Left colon (tissue), 2 donors: ENCODE data around the gene C6orf136. TPM values are rescaled to one million over a fixed set of nuclear protein-coding genes. Genes with fewer than 3 reads are reported as not detected.

Experiments
- ATAC-seq: fragments of 200-7000 bp; cut with Tn5 transposase; one replicate; pipeline ENCODE4 v1.9.1; 2020; ENCODE audit warnings: mild to moderate bottlenecking, moderate library complexity
- DNase-seq, 2 donors: peaks; one replicate each; pipeline ENCODE4 v3.0.0-alpha.2; 2020
- intact Hi-C, 2 donors: fragments of 100-400 bp; cut with DNase I in 1 of 2; cut with micrococcal nuclease in 1 of 2; formaldehyde crosslinking; loops; one replicate each; pipeline versions ENCODE4 v1.11.2 to v1.14.0; 2022; cut with DNase I, micrococcal nuclease
- long read RNA-seq: library from polyadenylated mRNA; unstranded; transcript quantifications from one replicate; pipeline ENCODE4 v2.0.0, GENCODE V29; 2021
- total RNA-seq, 2 donors: library from RNA; stranded (reverse); fragmentation: NEBNext Ultra II Directional; extraction: Animal tissue kit (Norgen Biotek cat#: 25700); gene quantifications; one replicate each; pipeline ENCODE4 v1.2.1, GENCODE V29; 2021
- donor health status: DM: no; HTN: no; CAD: no.
- donor health status: DM: yes; HTN: yes; CAD: no.

C6orf136 gene
- total RNA-seq: 100 to 1,000 TPM in 1 of 2 donors, 10 to 100 TPM in 1; 78.9 to 101 TPM
- long read RNA-seq, transcript C6orf136-203 (6 exons, 1,402 nt): major isoform, 16 of 60 reads
- long read RNA-seq, partial matches to known transcripts: 37 of 60 reads
- long read RNA-seq, other reads (novel, unspliced or antisense): 5 of 60 reads

DNA sequence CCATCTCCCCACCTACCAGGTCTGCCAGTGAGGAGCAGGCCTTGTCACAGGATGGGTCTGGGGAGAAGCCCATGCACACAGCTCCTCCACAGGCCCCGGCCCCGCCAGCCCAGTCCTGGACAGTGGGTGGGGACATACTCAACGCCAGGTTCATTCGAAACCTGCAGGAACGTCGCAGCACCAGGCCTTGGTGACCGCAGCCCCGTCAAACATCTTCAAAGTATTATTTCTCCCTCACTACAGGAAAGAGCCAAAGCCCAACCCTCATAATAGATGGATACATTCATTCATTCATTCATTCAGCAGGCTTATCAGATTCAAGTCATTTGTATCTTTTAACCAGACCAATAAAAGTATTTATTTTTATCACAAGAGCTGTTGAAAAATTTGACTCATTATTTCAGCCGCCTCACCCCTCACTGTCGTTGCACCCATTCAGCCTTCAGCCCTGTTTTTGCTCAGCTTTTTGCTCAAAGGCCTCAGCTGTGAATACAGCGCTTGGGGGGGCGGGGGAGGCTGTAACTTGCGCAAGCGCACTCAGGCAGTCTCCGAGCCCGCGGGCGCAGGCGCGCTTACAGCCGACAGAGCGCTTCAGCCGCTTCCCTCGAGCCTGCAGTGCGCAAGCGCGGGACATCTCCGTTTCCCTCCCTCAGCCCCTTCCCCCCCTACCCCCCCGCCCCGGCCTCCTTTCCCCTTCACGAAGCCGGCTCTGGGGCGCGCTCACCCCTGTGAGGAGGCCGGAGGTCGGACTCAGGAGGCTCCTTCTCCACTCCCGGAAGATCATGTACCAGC, at the start of gene C6orf136:
TSS of gene C6orf136 (plus strand) at position 684 of the 792 bp plus-strand sequence. CDS start at position 783, 99 bp downstream.
- ATAC-seq (peak; percentile 73), DNase-seq (peak; percentile 95 to 96)
- intact Hi-C loops: no loop called here

DNA sequence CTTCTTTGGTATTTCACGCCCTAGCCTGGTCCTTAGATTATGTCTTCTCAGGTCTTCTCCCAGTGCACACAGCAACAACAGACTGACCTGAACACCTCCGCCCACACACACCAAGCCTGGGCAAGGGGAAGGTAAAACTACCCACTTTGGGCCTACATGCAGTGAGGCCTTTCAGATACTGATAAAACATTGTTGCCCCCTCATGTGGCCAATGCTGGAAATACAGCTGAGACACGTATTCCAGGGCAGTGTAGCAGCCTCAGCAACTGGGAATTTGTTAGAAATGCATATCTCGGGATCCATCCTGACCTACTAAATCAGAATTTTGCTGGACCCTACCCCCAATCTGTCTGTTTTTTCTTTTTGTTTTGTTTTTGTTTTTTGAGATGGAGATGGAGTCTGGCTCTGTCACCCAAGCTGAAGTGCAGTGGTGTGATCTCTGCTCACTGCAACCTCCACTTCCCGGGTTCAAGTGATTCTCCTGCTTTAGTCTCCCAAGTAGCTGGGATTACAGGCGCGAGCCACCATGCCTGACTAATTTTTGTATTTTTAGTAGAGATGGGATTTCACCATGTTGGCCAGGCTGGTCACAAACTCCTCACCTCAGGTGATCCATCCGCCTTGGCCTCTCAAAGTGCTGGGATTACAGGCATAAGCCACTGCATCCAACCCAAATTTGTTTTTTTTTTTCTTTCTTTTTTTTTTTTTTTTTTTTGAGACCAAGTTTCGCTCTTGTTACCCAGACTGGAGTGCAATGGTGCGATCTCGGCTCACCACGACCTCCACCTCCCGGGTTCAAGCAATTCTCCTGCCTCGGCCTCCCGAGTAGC, 49.4 kb upstream of the C6orf136 start:
- intact Hi-C loops: loop anchor here in 1 of 2 donors (10.0 kb wide), 1 partner anchor 123 kb away; no protein-coding TSS in a partner anchor
- ATAC-seq: peak; percentile 74

GRCh38 chr6:30598912-30599624, 47.9 kb upstream of the C6orf136 start:
- DNase-seq (no peak), ATAC-seq (peak; percentile 4)
- intact Hi-C loops: loop anchor here in 1 of 2 donors (10.0 kb wide), 1 partner anchor 124 kb away; no protein-coding TSS in a partner anchor

More for the DNA sequence above, 49.4 kb upstream of the C6orf136 start:
- peak; percentile 60 to 88 for DNase-seq

GRCh38 chr6:30599625-30600324, 47.2 kb upstream of the C6orf136 start:
- DNase-seq: no peak
- ATAC-seq: peak; percentile 3
- intact Hi-C loops: loop anchor here in 1 of 2 donors (10.0 kb wide), 1 partner anchor 125 kb away; no protein-coding TSS in a partner anchor

GRCh38 chr6:30600451-30600961, 46.4 kb upstream of the C6orf136 start:
- peak; percentile 7 for ATAC-seq
- peak in 1 of 2 donors; percentile 20 for DNase-seq
- intact Hi-C loops: no loop called here

- DNase-seq: no peak
- no peak for ATAC-seq
- intact Hi-C loops: no loop called here
Measured at GRCh38 chr6:30601436-30601814, 45.5 kb upstream of the C6orf136 start.

- no peak for ATAC-seq
- intact Hi-C loops: no loop called here
- no peak for DNase-seq
Measured at GRCh38 chr6:30601815-30602641, 44.9 kb upstream of the C6orf136 start.

DNA sequence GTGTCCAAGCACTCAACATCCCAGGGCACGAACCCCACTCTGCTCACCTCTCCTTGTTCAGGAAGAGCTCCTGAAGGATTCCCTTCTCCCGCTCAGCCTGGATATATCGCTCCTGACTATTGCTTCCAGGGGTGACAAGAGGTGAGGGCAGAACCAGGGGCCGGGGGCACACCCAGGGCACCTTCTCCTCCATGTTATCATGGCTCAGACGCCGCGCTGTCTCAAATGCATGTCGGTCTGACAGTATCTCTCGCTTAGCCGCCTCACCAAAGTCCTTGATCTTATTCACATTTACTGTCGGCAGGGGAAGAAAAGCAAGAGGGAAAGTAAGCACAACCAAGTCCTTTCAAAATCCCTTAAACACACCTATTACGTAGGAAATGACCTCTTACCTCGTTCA, 43.0 kb upstream of the C6orf136 start:
- DNase-seq (no peak), ATAC-seq (no peak)
- intact Hi-C loops: no loop called here

GRCh38 chr6:30610065-30610464, 36.9 kb upstream of the C6orf136 start:
- ATAC-seq (no peak), DNase-seq (no peak)
- intact Hi-C loops: no loop called here

GRCh38 chr6:30611150-30611855, 35.6 kb upstream of the C6orf136 start:
- intact Hi-C loops: no loop called here
- no peak for DNase-seq
- no peak for ATAC-seq

DNA sequence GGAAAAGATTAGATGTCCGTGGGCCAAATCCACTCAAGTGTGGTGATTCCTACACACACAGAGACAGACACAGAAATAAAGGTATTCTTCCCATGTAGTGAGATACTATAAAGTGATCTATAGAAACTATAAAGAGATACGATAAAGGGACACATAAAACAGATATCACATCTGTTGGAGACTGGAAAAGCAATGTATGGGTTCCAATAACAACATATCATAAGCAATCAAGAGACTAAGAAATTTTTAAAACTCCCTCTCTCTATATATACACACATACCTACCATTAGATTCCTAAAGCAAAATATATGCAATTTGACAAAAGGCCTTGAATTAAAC, 35.1 kb upstream of the C6orf136 start:
- intact Hi-C loops: no loop called here

DNA sequence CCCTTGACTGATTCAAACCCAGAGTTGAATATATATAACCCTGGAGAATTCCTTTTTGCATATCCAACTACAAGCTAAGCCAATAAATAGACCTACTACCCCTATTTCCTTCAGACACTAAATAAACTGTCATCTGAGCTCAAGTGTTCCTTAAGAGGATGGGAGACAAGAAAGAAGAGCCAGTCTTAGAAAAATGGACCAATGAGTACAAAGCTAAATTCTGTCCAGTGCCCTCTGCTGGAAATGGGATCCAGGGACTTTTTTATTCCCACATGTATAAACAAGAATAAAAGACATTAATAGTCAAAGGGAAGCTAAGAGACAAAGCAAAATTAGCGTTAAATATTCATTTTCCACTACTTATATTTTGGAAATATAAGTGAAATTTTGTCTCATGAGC, 34.7 kb upstream of the C6orf136 start:
- intact Hi-C loops: no loop called here
- ATAC-seq (no peak), DNase-seq (no peak)

More for the DNA sequence above, 35.1 kb upstream of the C6orf136 start:
- no peak for DNase-seq
- no peak for ATAC-seq

DNA sequence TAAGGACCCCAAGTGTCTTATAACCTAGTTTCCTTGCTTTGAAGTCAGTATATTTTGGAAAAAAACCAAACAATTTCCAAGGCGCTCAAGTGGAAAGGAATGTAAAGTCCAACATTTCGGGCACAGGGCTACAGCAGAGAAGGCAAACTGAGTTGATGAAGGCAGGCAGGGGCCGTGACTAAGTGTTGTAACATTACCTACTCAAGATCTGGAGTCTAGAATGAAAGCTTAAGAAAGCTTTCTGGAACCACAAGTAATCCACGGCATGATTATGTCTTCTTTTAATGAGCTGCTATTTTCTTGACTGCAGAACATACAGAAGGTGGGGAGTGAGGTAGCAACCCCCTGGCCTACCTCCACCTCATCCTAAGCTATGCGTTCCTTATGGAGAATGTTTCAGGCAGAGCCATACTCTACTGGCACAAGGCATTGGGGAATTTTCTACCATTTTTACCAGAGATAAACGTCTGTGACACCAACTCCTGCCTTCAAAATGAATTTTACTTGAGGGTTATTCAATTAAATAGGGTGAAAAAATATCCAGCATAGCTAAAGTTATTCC, 34.2 kb upstream of the C6orf136 start:
- DNase-seq (no peak), ATAC-seq (no peak)
- intact Hi-C loops: no loop called here

- ATAC-seq (no peak), DNase-seq (no peak)
- intact Hi-C loops: no loop called here
Measured at GRCh38 chr6:30613251-30614043, 33.5 kb upstream of the C6orf136 start.

DNA sequence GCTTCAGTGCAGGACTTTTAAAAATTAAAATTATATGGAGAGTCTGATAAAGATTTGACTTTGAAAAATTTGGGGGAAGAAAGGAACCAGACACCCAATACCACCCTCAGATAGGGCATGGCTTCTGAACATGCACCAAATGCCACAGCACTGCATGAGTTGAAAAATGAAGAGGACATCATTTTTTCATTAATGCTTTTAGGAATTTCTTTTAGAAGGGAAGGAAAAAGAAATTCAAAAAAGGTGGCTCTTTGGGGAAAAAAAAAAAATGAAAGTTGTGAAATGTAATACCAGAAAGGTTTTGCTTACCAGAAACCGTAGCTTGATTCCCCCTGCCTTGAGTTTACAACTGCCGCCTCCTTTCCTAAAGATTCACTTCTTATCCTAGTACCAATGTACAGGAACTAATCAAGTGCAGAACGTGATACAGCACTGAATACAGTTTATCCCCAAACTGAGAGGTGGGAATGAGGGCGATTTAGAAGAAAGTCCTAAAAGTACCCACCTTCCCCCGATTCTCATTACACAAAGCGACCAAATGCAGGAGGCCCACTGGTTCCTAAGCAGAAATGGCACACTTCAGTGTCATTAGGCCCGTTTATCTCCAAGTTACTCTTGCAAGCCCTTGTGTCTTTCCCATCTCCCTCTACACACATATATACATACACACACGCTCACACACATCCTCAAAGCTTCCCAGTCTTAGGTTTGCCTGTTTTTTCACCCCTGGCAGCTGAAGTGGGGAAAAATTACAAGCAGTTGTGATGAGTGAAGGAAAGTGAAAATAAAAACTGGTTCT, 32.7 kb upstream of the C6orf136 start:
- no peak for DNase-seq
- intact Hi-C loops: no loop called here
- no peak for ATAC-seq
